Erythroblast (primary cell): Measurements from ENCODE around the gene PROSER1.

Experiments
- GATA1 ChIP-seq: IDR thresholded peaks from 2 replicates; pipeline ENCODE4 v1.6.1; 2011; ENCODE audit warnings: low read depth, mild to moderate bottlenecking, control low read depth, low read length, moderate library complexity
- POLR2A ChIP-seq: IDR thresholded peaks from 2 replicates; pipeline ENCODE4 v1.6.1; 2011; ENCODE audit warnings: mild to moderate bottlenecking, low read length

DNA sequence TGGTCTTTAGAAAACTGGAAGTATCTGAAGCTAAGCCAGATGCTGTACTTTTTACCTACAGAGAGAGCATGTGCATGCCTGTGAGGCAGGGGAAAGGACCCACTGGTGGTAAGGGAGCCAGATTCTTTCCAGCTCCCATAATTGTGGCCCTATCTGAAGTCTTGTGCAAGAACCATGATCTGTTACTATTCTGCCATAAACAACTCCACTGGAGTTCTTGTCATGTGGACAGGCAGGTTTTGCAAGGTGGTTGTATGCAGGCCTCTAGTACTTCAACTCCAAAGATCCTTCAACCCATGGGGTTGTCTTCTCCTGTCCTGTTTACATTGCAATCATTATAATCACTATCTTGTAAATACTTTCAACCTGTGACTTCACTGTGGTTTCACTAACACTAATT is 14.1 kb downstream of the PROSER1 start:
- no peak for TF ChIP-seq POLR2A
- no peak for TF ChIP-seq GATA1
